Osteoblast (primary cell): Measurements from ENCODE around the gene ZNF329. TPM values are rescaled to one million over a fixed set of nuclear protein-coding genes. Genes with fewer than 3 reads are reported as not detected.
A peak's percentile ranks its signal among the peaks of the same experiment; 100 is the strongest.

Source experiments
- DNase-seq: peaks from one replicate; pipeline ENCODE4 v3.0.0; 2011; ENCODE audit warnings: low spot score, mixed read lengths; ENCODE audit not compliant: insufficient read length; ENCODE audit errors: missing footprints
- H2AFZ ChIP-seq: 2 replicates; pipeline ENCODE4 v1.6.0; 2011; ENCODE audit warnings: mild to moderate bottlenecking, low read length
- H3K27ac ChIP-seq: 2 replicates; pipeline ENCODE4 v1.5.1; 2011; ENCODE audit warnings: mild to moderate bottlenecking, low read depth, low read length, moderate library complexity
- H3K27me3 ChIP-seq: 2 replicates; pipeline ENCODE4 v1.6.0; 2012; ENCODE audit warnings: mild to moderate bottlenecking, control low read depth, inconsistent platforms, low read length, moderate library complexity; ENCODE audit not compliant: insufficient read depth
- H3K36me3 ChIP-seq: 2 replicates; pipeline ENCODE4 v1.5.1; 2011; ENCODE audit warnings: mild to moderate bottlenecking, low read length, control low read depth, moderate library complexity; ENCODE audit not compliant: insufficient read depth
- H3K4me1 ChIP-seq: 2 replicates; pipeline ENCODE4 v1.5.1; 2011; ENCODE audit warnings: mild to moderate bottlenecking, low read length, control low read depth, moderate library complexity; ENCODE audit not compliant: insufficient read depth
- H3K4me2 ChIP-seq: 2 replicates; pipeline ENCODE4 v1.6.0; 2011; ENCODE audit warnings: mild to moderate bottlenecking, low read length; ENCODE audit not compliant: insufficient read depth
- H3K4me3 ChIP-seq: fragments of 200-600 bp; sonication (generic); 3 replicates; pipeline ENCODE4 v1.5.1; 2012; ENCODE audit warnings: mild to moderate bottlenecking, low read length, inconsistent platforms; ENCODE audit not compliant: insufficient read depth
- H3K79me2 ChIP-seq: 2 replicates; pipeline ENCODE4 v1.6.0; 2012; ENCODE audit warnings: mild to moderate bottlenecking, low read length, control low read depth, inconsistent platforms; ENCODE audit not compliant: insufficient read depth
- H3K9me3 ChIP-seq: 2 replicates; pipeline ENCODE4 v1.5.1; 2011; ENCODE audit warnings: low read depth, low read length, control low read depth
- H4K20me1 ChIP-seq: 2 replicates; pipeline ENCODE4 v1.6.0; 2012; ENCODE audit warnings: mild to moderate bottlenecking, low read length, control low read depth; ENCODE audit not compliant: insufficient read depth
- CTCF ChIP-seq: IDR thresholded peaks from 2 replicates; pipeline ENCODE4 v1.5.1; 2011; ENCODE audit warnings: mild to moderate bottlenecking, low read depth, low read length, moderate library complexity; ENCODE audit errors: extremely low read depth
- total RNA-seq: library from RNA; depleted of rRNA; stranded (reverse); fragments of >200 nt; gene quantifications from 2 replicates; pipeline ENCODE4 v1.2.3, GENCODE V29; 2012

The ZNF329 gene
- 11.9 and 12.7 TPM in 2 replicates for total RNA-seq

GRCh38 chr19:58150328-58150921, at the start of gene ZNF329:
Gene ZNF329, minus strand, starts transcription at chr19:58150789. Its CDS starts 21,286 bp downstream, at chr19:58129503.
- peaks cover 36% of the 10 kb centered on the region for H3K79me2 ChIP-seq
- H3K9me3 ChIP-seq = peaks cover 3% of the 10 kb centered on the region
- no peak for TF ChIP-seq CTCF
- peak within 1 kb of the TSS; percentile 87 for H3K4me2 ChIP-seq
- peak within 1 kb of the TSS; percentile 94 for H2AFZ ChIP-seq
- H4K20me1 ChIP-seq = no peaks in the 10 kb centered on the region
- H3K27me3 ChIP-seq = no peaks in the 10 kb centered on the region
- H3K27ac ChIP-seq = peak within 1 kb of the TSS; percentile 87
- peaks cover 12% of the 10 kb centered on the region for H3K4me1 ChIP-seq
- peak; percentile 99 for DNase-seq
- peak within 1 kb of the TSS; percentile 93 for H3K4me3 ChIP-seq
- H3K36me3 ChIP-seq = no peaks in the 10 kb centered on the region

GRCh38 chr19:58196901-58197616, 46.5 kb upstream of the ZNF329 start:
- H3K4me1 ChIP-seq = no peaks in the 10 kb centered on the region
- H3K36me3 ChIP-seq = peaks cover 88% of the 10 kb centered on the region
- no peak overlapping the region for H3K27ac ChIP-seq
- H2AFZ ChIP-seq = no peak overlapping the region
- peaks cover 12% of the 10 kb centered on the region for H3K79me2 ChIP-seq
- TF ChIP-seq CTCF = no peak
- H4K20me1 ChIP-seq = no peaks in the 10 kb centered on the region
- no peak for DNase-seq
- no peak overlapping the region for H3K4me3 ChIP-seq
- peaks cover 74% of the 10 kb centered on the region for H3K9me3 ChIP-seq
- H3K4me2 ChIP-seq = no peak overlapping the region
- no peaks in the 10 kb centered on the region for H3K27me3 ChIP-seq

GRCh38 chr19:58183817-58184215, 33.2 kb upstream of the ZNF329 start:
- Histone ChIP-seq H3K79me2 (peaks cover 61% of the 10 kb centered on the region), H3K36me3 (peaks cover 33% of the 10 kb centered on the region), H3K9me3 (peaks cover 36% of the 10 kb centered on the region), H3K4me1 (peaks cover 3% of the 10 kb centered on the region), H3K27ac (peak overlapping the region; percentile 98), H3K27me3 (no peaks in the 10 kb centered on the region), H2AFZ (peak overlapping the region; percentile 95), H3K4me2 (peak overlapping the region; percentile 84), H3K4me3 (peak overlapping the region; percentile 99), H4K20me1 (no peaks in the 10 kb centered on the region)
- no peak for TF ChIP-seq CTCF
- DNase-seq = no peak

GRCh38 chr19:58182989-58183816, 32.6 kb upstream of the ZNF329 start, which contains the start of gene ZNF274:
Gene ZNF274, plus strand, starts transcription at chr19:58183061. Its CDS starts 905 bp downstream, at chr19:58183966.
- H3K9me3 ChIP-seq = peaks cover 37% of the 10 kb centered on the region
- no peaks in the 10 kb centered on the region for H4K20me1 ChIP-seq
- no peak for TF ChIP-seq CTCF
- peaks cover 3% of the 10 kb centered on the region for H3K4me1 ChIP-seq
- peaks cover 36% of the 10 kb centered on the region for H3K36me3 ChIP-seq
- peak within 1 kb of the TSS; percentile 95 for H2AFZ ChIP-seq
- peaks cover 61% of the 10 kb centered on the region for H3K79me2 ChIP-seq
- H3K27me3 ChIP-seq = no peaks in the 10 kb centered on the region
- peak within 1 kb of the TSS; percentile 84 for H3K4me2 ChIP-seq
- peak; percentile 99 for DNase-seq
- H3K4me3 ChIP-seq = peak within 1 kb of the TSS; percentile 99
- peak within 1 kb of the TSS; percentile 98 for H3K27ac ChIP-seq
